HT-29 (cell line): ENCODE measurements around the gene NMT2. TPM values are rescaled to one million over a fixed set of nuclear protein-coding genes. Genes with fewer than 3 reads are reported as not detected.

Source experiments
- DNase-seq: peaks from one replicate; pipeline ENCODE4 v3.0.0-alpha.2; 2015; ENCODE audit warnings: low spot score
- total RNA-seq: library from RNA; depleted of rRNA; stranded (reverse); fragments of >200 nt; shearing (Covaris generic); gene quantifications from 2 replicates; pipeline ENCODE4 v1.2.3, GENCODE V29; 2014

Gene NMT2
- total RNA-seq, 1 experiment from 2014 or later, result 4.4 TPM

- no peak for DNase-seq
These were observed 27.1 kb downstream of the NMT2 start for GRCh38 chr10:15141136-15142054.

GRCh38 chr10:15140698-15141097, 27.8 kb downstream of the NMT2 start:
- no peak for DNase-seq

- no peak for DNase-seq
These were observed 30.9 kb downstream of the NMT2 start for GRCh38 chr10:15137636-15138035.

- DNase-seq, result no peak
These were observed 31.5 kb downstream of the NMT2 start for GRCh38 chr10:15137036-15137359.

- DNase-seq, result no peak
These were observed 32.1 kb downstream of the NMT2 start for GRCh38 chr10:15136129-15137035.

GRCh38 chr10:15131330-15131729, 37.2 kb downstream of the NMT2 start:
- no peak for DNase-seq

- no peak for DNase-seq
These were observed 43.6 kb downstream of the NMT2 start for GRCh38 chr10:15124908-15125307.

GRCh38 chr10:15124190-15124589, 44.3 kb downstream of the NMT2 start:
- DNase-seq, result no peak

GRCh38 chr10:15123749-15124184, 44.7 kb downstream of the NMT2 start:
- peak; percentile 16 for DNase-seq

GRCh38 chr10:15122477-15123030, 45.9 kb downstream of the NMT2 start:
- DNase-seq, result no peak

GRCh38 chr10:15121707-15122106, 46.8 kb downstream of the NMT2 start:
- DNase-seq, result no peak

GRCh38 chr10:15120523-15120922, 48.0 kb downstream of the NMT2 start:
- DNase-seq, result no peak

GRCh38 chr10:15118615-15119014, 49.9 kb downstream of the NMT2 start:
- DNase-seq, result no peak

- DNase-seq, result no peak
These were observed 52.3 kb downstream of the NMT2 start for GRCh38 chr10:15116225-15116624.

- no peak for DNase-seq
These were observed 54.7 kb downstream of the NMT2 start for GRCh38 chr10:15113766-15114165.

GRCh38 chr10:15112657-15113056, 55.8 kb downstream of the NMT2 start:
- DNase-seq, result no peak

GRCh38 chr10:15106352-15107013, 62.0 kb downstream of the NMT2 start:
- DNase-seq, result peak; percentile 90

GRCh38 chr10:15103513-15103912, 65.0 kb downstream of the NMT2 start:
- no peak for DNase-seq

- no peak for DNase-seq
These were observed 68.6 kb downstream of the NMT2 start for GRCh38 chr10:15099886-15100285.

- peak; percentile 97 for DNase-seq
These were observed 71.3 kb downstream of the NMT2 start, which contains the start of gene RPP38 for GRCh38 chr10:15097011-15097812. RPP38 (plus strand) TSS chr10:15097355; CDS start chr10:15103315, 5,960 bp downstream.

- no peak for DNase-seq
These were observed 71.9 kb downstream of the NMT2 start for GRCh38 chr10:15096661-15097010.
